Fibroblast of the aortic adventitia (primary cell): ENCODE measurements around the gene ITGAL. TPM values are rescaled to one million over a fixed set of nuclear protein-coding genes. Genes with fewer than 3 reads are reported as not detected.
A peak's percentile ranks its signal among the peaks of the same experiment; 100 is the strongest.

Experiments
- DNase-seq: peaks from one replicate; pipeline ENCODE4 v3.0.0-alpha.2; 2010; ENCODE audit warnings: low read depth
- H3K4me3 ChIP-seq: 2 replicates; pipeline ENCODE4 v1.5.1; 2011; ENCODE audit warnings: low read depth, mild to moderate bottlenecking, control low read depth, low read length, moderate library complexity
- total RNA-seq: library from RNA; depleted of rRNA; stranded (reverse); fragments of >200 nt; gene quantifications from 2 replicates; pipeline ENCODE4 v1.2.3, GENCODE V29; 2012; ENCODE audit warnings: low replicate concordance
- TF ChIP-seq, protein P1 (sequence below): IDR thresholded peaks from 2 replicates; pipeline ENCODE4 v1.5.1; 2011; ENCODE audit warnings: mild to moderate bottlenecking, low read length, control low read depth, inconsistent platforms; ENCODE audit not compliant: insufficient read depth

The ITGAL gene
- total RNA-seq: not detected in 2 replicates

DNA sequence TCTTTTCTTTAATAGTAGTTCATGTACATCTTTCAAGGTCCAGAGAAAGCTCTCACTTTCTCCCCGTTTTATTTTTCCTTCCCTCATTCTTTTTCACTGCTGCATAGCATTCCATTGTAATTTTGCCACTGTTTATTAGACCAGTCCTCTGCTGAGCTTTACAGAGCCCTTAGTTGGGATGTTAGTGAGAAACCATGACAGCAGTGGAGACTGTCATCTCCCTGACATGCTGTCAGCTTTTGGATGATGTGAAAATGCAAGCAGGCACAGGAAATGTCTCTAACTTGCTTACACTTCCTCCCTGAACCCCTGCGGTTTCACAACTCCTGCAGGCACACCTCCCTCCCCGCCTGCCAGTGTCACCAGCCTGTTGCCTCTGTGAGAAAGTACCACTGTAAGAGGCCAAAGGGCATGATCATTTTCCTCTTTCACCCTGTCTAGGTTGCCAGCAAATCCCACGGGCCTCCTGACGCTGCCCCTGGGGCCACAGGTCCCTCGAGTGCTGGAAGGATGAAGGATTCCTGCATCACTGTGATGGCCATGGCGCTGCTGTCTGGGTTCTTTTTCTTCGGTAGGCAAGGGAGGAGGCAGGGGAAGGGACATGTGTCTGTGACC, at the start of gene ITGAL:
ITGAL (plus strand) TSS at position 415 of the 615 bp plus-strand sequence; CDS start at position 511, 96 bp downstream.
- no peak for DNase-seq
- H3K4me3 ChIP-seq: no peak within 1 kb of the TSS
- TF ChIP-seq, protein P1, sequence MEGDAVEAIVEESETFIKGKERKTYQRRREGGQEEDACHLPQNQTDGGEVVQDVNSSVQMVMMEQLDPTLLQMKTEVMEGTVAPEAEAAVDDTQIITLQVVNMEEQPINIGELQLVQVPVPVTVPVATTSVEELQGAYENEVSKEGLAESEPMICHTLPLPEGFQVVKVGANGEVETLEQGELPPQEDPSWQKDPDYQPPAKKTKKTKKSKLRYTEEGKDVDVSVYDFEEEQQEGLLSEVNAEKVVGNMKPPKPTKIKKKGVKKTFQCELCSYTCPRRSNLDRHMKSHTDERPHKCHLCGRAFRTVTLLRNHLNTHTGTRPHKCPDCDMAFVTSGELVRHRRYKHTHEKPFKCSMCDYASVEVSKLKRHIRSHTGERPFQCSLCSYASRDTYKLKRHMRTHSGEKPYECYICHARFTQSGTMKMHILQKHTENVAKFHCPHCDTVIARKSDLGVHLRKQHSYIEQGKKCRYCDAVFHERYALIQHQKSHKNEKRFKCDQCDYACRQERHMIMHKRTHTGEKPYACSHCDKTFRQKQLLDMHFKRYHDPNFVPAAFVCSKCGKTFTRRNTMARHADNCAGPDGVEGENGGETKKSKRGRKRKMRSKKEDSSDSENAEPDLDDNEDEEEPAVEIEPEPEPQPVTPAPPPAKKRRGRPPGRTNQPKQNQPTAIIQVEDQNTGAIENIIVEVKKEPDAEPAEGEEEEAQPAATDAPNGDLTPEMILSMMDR: no peak

DNA sequence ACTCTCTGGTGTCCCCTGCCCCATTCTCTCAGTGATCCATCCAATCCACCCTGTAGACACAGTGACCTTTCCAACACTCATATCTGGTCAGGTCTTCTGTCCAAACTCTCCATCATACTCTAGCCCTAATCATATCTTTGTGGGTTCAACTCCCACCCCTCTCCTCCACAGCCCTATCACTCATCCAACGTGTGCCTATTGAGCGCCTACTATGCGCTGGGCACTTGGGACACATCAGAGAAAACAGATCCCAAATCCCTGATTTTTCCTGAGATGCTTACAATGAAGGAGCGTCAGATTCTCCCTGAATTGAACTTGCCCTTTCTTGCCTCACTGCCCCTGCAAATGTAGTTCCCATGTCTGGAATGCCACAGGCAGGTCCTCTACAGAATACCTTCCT, 44.5 kb upstream of the ITGAL start:
- DNase-seq: no peak
- H3K4me3 ChIP-seq: no peak overlapping the region
- TF ChIP-seq, protein P1: no peak

DNA sequence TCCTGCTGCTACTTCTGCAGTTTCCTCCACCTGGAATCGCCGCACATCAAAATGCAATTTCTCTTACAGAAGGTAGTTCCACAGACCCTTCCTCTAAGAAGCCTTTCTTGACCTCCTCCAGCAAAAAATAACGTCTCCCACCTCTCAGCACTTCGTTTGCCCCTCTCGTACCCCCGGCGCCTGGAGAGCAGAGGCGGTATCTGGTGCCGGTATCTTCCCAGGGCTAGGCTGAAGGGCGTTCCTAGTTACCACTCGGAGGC, 43.2 kb upstream of the ITGAL start:
- no peak for DNase-seq
- TF ChIP-seq, protein P1: no peak
- peak overlapping the region; percentile 92 for H3K4me3 ChIP-seq

DNA sequence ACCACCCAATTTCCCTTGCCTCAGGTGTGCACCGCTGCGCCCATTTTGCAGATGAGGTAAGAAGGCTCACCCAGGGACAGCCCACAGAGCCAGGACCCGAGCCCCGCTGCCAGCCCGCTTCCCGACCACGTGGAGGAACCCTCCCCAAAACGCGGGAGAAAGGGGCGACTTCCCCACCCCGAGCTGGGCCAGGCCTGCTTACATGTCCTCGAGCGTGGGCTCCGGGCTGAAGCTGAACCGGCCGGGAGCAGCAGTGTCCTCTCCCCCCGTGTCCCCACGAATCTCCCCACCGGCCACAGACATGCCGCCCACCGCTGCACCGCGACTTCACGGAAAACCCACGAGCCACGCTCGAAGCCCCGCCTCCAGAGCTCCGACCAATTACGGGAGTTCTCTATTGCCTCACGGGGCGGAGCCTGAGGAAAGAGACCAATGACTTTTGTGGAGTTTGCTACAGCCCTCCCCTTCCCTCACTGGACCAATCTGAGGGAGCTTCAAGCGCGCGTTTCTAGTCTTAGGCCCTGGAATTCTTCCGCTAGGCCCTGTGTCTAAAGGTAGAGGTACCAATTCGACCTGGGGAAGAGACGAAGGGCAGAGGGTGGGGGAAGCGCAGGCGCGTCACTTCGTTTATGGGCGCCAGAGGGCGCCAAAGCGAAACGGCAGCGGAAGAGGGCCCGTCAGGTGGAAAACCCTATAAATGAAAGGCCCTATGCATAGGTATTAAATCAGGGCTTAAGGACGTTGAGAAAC, 42.7 kb upstream of the ITGAL start, which contains the start of gene DCTPP1:
DCTPP1 (minus strand) TSS at position 353 of the 750 bp plus-strand sequence; CDS start at position 303, 50 bp downstream.
- TF ChIP-seq, protein P1: peak; percentile 62
- peak; percentile 97 for DNase-seq
- H3K4me3 ChIP-seq: peak within 1 kb of the TSS; percentile 92

DNA sequence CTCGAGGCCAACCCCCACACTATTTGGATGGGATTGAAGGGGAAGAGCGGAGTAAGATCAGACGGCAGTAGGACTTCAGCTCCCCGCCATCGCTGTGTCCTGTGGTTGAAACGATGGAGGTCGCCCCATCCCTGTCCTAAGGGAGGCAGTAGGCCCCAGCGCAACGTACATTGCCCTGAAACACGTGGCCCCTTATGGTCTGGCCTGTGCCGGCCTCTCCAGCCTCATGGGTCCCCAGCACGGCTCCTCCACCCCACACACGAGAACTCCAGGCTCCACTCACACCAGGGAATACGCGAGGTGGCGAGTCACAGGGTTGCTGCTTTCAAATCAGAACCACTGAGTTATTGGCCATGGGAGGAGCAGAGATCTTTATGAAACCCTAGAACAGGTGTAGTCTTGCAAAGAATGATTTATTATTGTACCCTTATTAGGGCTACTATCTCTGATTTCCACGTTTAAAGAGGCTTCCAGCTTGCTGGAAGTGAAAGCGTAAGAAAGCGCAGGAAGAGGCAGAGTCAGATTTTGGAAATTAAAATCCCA, 42.0 kb upstream of the ITGAL start:
- DNase-seq: no peak
- TF ChIP-seq, protein P1: no peak

DNA sequence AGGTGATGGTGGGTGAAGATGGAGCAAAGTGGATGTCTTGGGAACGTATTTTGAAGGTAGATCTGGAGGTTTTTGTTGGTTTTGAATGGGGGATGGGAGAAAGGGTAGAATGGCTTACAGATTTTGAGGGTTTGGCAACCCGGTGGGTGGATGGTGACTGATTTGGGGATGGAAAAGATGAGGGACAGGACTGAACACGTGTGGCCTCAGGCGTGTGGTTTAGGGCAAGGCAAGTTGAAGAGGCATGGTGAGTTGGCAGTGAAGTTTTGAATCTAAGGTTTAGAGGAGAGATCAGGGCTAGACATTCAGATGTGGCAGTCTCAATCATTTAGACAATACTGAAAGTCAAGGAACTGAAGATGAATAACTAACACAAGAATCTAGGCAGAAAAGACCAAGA, 37.7 kb upstream of the ITGAL start:
- DNase-seq: no peak
- TF ChIP-seq, protein P1: no peak
- no peak overlapping the region for H3K4me3 ChIP-seq

More for the DNA sequence above, 42.0 kb upstream of the ITGAL start:
- peak overlapping the region; percentile 56 for H3K4me3 ChIP-seq
